Parathyroid adenoma (tissue), 2 donors: ENCODE results near the gene TSPYL1.

ENCODE experiments used
- H2AFZ ChIP-seq: fragments of 300-600 bp; sonication (generic); one replicate; pipeline ENCODE4 v1.7.0; 2017; ENCODE audit warnings: antibody characterized with exemption, mild to moderate bottlenecking
- H3K27ac ChIP-seq: fragments of 300-600 bp; sonication (generic); one replicate; pipeline ENCODE4 v1.7.0; 2017
- H3K27me3 ChIP-seq: fragments of 300-600 bp; sonication (generic); one replicate; pipeline ENCODE4 v1.7.0; 2017; ENCODE audit warnings: low read length; ENCODE audit not compliant: control insufficient read depth, insufficient read depth
- H3K36me3 ChIP-seq: fragments of 300-600 bp; sonication (generic); one replicate; pipeline ENCODE4 v1.7.0; 2017; ENCODE audit warnings: low read length; ENCODE audit not compliant: control insufficient read depth, insufficient read depth
- H3K4me1 ChIP-seq: fragments of 300-600 bp; sonication (generic); one replicate; pipeline ENCODE4 v1.7.0; 2017; ENCODE audit warnings: control low read depth
- H3K4me2 ChIP-seq: fragments of 300-600 bp; sonication (generic); one replicate; pipeline ENCODE4 v1.7.0; 2017; ENCODE audit warnings: low read length
- H3K4me3 ChIP-seq: fragments of 300-600 bp; sonication (generic); one replicate; pipeline ENCODE4 v1.7.0; 2017; ENCODE audit warnings: low read depth, low read length
- H3K79me2 ChIP-seq: fragments of 300-600 bp; sonication (generic); one replicate; pipeline ENCODE4 v1.7.0; 2017; ENCODE audit warnings: control low read depth
- H3K9ac ChIP-seq: fragments of 300-600 bp; sonication (generic); one replicate; pipeline ENCODE4 v1.7.0; 2017; ENCODE audit warnings: mild to moderate bottlenecking
- H3K9me3 ChIP-seq: fragments of 300-600 bp; sonication (generic); one replicate; pipeline ENCODE4 v1.7.0; 2017; ENCODE audit warnings: low read length; ENCODE audit not compliant: control insufficient read depth
- TF ChIP-seq, protein P1 (sequence below): fragments of 300-600 bp; sonication (generic); IDR thresholded peaks from one replicate; pipeline ENCODE4 v1.7.0; 2017; ENCODE audit warnings: antibody characterized with exemption, mild to moderate bottlenecking
- donor health status: primary hyperparathyroidism.

TSPYL1 gene

DNA sequence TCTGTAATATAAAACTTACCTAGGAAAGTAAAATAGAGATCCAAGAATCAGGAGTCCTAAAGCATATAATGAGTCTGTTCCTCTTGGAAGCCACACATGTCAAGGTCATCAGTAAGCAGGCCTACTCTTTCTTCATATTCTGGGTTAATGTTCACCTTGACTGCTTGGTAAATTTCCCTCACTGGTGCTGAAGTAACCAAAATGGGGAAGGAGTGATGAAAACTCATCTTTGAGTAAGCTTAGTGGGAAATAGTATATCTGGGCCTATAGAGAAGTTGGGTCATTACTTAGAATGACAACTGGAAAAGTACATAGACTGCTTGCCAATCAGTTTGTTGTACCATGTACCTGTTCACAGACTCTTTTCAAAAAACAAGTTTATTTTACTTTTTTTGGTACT is 32.4 kb downstream of the TSPYL1 start:
- no peak overlapping the region for H2AFZ ChIP-seq
- no peaks in the 10 kb centered on the region for H3K9me3 ChIP-seq
- no peak overlapping the region for H3K9ac ChIP-seq
- TF ChIP-seq, protein P1, sequence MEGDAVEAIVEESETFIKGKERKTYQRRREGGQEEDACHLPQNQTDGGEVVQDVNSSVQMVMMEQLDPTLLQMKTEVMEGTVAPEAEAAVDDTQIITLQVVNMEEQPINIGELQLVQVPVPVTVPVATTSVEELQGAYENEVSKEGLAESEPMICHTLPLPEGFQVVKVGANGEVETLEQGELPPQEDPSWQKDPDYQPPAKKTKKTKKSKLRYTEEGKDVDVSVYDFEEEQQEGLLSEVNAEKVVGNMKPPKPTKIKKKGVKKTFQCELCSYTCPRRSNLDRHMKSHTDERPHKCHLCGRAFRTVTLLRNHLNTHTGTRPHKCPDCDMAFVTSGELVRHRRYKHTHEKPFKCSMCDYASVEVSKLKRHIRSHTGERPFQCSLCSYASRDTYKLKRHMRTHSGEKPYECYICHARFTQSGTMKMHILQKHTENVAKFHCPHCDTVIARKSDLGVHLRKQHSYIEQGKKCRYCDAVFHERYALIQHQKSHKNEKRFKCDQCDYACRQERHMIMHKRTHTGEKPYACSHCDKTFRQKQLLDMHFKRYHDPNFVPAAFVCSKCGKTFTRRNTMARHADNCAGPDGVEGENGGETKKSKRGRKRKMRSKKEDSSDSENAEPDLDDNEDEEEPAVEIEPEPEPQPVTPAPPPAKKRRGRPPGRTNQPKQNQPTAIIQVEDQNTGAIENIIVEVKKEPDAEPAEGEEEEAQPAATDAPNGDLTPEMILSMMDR = no peak
- H3K4me3 ChIP-seq = no peak overlapping the region
- no peaks in the 10 kb centered on the region for H3K27me3 ChIP-seq
- peaks cover 26% of the 10 kb centered on the region for H3K4me1 ChIP-seq
- no peaks in the 10 kb centered on the region for H3K36me3 ChIP-seq
- H3K27ac ChIP-seq = no peak overlapping the region
- H3K4me2 ChIP-seq = no peak overlapping the region
- peaks cover 5% of the 10 kb centered on the region for H3K79me2 ChIP-seq

DNA sequence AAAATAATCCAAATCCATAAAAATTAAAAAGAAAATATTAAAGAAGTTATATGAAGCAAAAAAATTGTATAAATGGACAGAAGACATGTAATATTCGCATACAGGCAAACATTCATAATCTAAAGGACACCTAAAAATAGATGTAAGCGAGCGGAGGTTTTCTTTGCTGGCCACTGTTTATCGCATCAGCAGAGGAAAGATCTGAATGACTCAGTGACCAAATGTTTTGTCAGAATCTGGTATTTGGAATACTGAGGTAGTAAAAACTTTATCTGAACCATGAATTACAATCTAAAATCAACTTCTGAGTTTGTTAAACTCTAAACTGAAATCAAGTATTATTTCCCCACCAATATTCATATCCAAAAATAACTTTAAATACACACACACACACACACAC is 33.6 kb downstream of the TSPYL1 start:
- no peak overlapping the region for H2AFZ ChIP-seq
- H3K9ac ChIP-seq = no peak overlapping the region
- H3K4me1 ChIP-seq = peaks cover 18% of the 10 kb centered on the region
- no peaks in the 10 kb centered on the region for H3K27me3 ChIP-seq
- no peak overlapping the region for H3K4me3 ChIP-seq
- no peak overlapping the region for H3K4me2 ChIP-seq
- H3K36me3 ChIP-seq = no peaks in the 10 kb centered on the region
- no peaks in the 10 kb centered on the region for H3K79me2 ChIP-seq
- no peaks in the 10 kb centered on the region for H3K9me3 ChIP-seq
- TF ChIP-seq, protein P1 = no peak
- H3K27ac ChIP-seq = no peak overlapping the region

GRCh38 chr6:116244284-116244683 is 35.4 kb downstream of the TSPYL1 start:
- Histone ChIP-seq H3K4me1 (peaks cover 9% of the 10 kb centered on the region), H3K9ac (no peak overlapping the region), H3K79me2 (no peaks in the 10 kb centered on the region), H3K9me3 (no peaks in the 10 kb centered on the region), H3K4me3 (no peak overlapping the region), H2AFZ (no peak overlapping the region), H3K27me3 (no peaks in the 10 kb centered on the region), H3K27ac (no peak overlapping the region), H3K36me3 (no peaks in the 10 kb centered on the region), H3K4me2 (no peak overlapping the region)
- TF ChIP-seq, protein P1 = no peak

DNA sequence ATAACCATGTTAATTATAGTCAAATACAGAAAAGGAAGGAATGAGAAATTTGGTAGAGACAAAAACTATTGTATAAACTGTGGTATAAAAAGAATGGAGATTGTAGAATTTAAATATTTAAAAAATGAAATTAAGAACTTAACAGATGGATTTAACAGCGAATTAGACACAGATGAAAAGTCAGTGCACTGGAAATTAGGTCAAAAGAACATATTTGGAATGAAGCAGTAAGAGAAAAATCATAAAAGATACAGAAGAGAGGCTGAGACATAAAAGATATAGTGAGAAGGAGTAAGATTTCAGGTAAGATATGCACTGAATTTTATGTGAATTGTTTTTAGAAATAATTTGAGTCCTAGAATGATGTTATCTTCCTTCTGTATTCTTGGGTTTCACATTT is 39.9 kb downstream of the TSPYL1 start:
- Histone ChIP-seq H3K4me2 (no peak overlapping the region), H3K4me1 (no peaks in the 10 kb centered on the region), H3K79me2 (no peaks in the 10 kb centered on the region), H3K4me3 (no peak overlapping the region), H3K9me3 (no peaks in the 10 kb centered on the region), H3K9ac (no peak overlapping the region), H3K36me3 (no peaks in the 10 kb centered on the region), H3K27me3 (no peaks in the 10 kb centered on the region), H2AFZ (no peak overlapping the region), H3K27ac (no peak overlapping the region)
- TF ChIP-seq, protein P1 = no peak

- no peaks in the 10 kb centered on the region for H3K27me3 ChIP-seq
- no peaks in the 10 kb centered on the region for H3K36me3 ChIP-seq
- no peak overlapping the region for H3K4me3 ChIP-seq
- no peaks in the 10 kb centered on the region for H3K9me3 ChIP-seq
- H2AFZ ChIP-seq = no peak overlapping the region
- H3K79me2 ChIP-seq = no peaks in the 10 kb centered on the region
- H3K4me2 ChIP-seq = no peak overlapping the region
- no peaks in the 10 kb centered on the region for H3K4me1 ChIP-seq
- TF ChIP-seq, protein P1 = no peak
- no peak overlapping the region for H3K27ac ChIP-seq
- H3K9ac ChIP-seq = no peak overlapping the region
These were observed 40.5 kb downstream of the TSPYL1 start for GRCh38 chr6:116239256-116239655.
